Mucosa of stomach (tissue), 1 donor: Measurements from ENCODE around the gene PLGRKT.
"Not testable (repeated sequence)": the region's sequence is repeated elsewhere in the genome, so short reads cannot be mapped to it uniquely, and the experiment has no call there.

Experiments used
- H3K27me3 ChIP-seq: one replicate; pipeline ENCODE4 v1.7.0; 2013; ENCODE audit warnings: mild to moderate bottlenecking, low read length; ENCODE audit not compliant: control insufficient read depth, insufficient read depth
- H3K36me3 ChIP-seq: one replicate; pipeline ENCODE4 v1.7.0; 2013; ENCODE audit warnings: low read length; ENCODE audit not compliant: control insufficient read depth, insufficient read depth
- H3K4me1 ChIP-seq: one replicate; pipeline ENCODE4 v1.7.0; 2013; ENCODE audit warnings: mild to moderate bottlenecking, low read length; ENCODE audit not compliant: control insufficient read depth, insufficient read depth
- H3K4me3 ChIP-seq: one replicate; pipeline ENCODE4 v1.7.0; 2013; ENCODE audit warnings: low read length
- H3K9ac ChIP-seq: one replicate; pipeline ENCODE4 v1.7.0; 2013; ENCODE audit warnings: mild to moderate bottlenecking, low read length, moderate library complexity
- H3K9me3 ChIP-seq: one replicate; pipeline ENCODE4 v1.7.0; 2013; ENCODE audit warnings: mild to moderate bottlenecking, low read length, moderate library complexity; ENCODE audit not compliant: control insufficient read depth
- donor health status: Pancreatic carcinoma.

The PLGRKT gene

GRCh38 chr9:5437254-5438216 lies at the start of gene PLGRKT:
Gene PLGRKT, minus strand, starts transcription at chr9:5437925. Its CDS starts 5,948 bp downstream, at chr9:5431977.
- Histone ChIP-seq H3K4me1 (peaks cover 15% of the 10 kb centered on the region), H3K27me3 (no peaks in the 10 kb centered on the region), H3K9me3 (no peaks in the 10 kb centered on the region), H3K36me3 (no peaks in the 10 kb centered on the region), H3K9ac (peak within 1 kb of the TSS; percentile 87), H3K4me3 (peak within 1 kb of the TSS; percentile 58)

- H3K4me3 ChIP-seq = no peak overlapping the region
- H3K9ac ChIP-seq = no peak overlapping the region
- H3K36me3 ChIP-seq = no peaks in the 10 kb centered on the region
- H3K27me3 ChIP-seq = no peaks in the 10 kb centered on the region
- H3K9me3 ChIP-seq = no peaks in the 10 kb centered on the region
- peaks cover 6% of the 10 kb centered on the region for H3K4me1 ChIP-seq
Measured at GRCh38 chr9:5486988-5487387, 49.3 kb upstream of the PLGRKT start.

- H3K27me3 ChIP-seq = no peaks in the 10 kb centered on the region
- no peak overlapping the region for H3K9ac ChIP-seq
- H3K4me3 ChIP-seq = no peak overlapping the region
- H3K4me1 ChIP-seq = peaks cover 6% of the 10 kb centered on the region
- no peaks in the 10 kb centered on the region for H3K36me3 ChIP-seq
- H3K9me3 ChIP-seq = no peaks in the 10 kb centered on the region
Measured at GRCh38 chr9:5485378-5486085, 47.8 kb upstream of the PLGRKT start.

- no peaks in the 10 kb centered on the region for H3K9me3 ChIP-seq
- H3K9ac ChIP-seq = no peak overlapping the region
- H3K4me3 ChIP-seq = no peak overlapping the region
- H3K4me1 ChIP-seq = peaks cover 6% of the 10 kb centered on the region
- H3K27me3 ChIP-seq = no peaks in the 10 kb centered on the region
- H3K36me3 ChIP-seq = no peaks in the 10 kb centered on the region
Measured at GRCh38 chr9:5483306-5483705, 45.6 kb upstream of the PLGRKT start.

- no peaks in the 10 kb centered on the region for H3K9me3 ChIP-seq
Measured at GRCh38 chr9:5482194-5482593, 44.5 kb upstream of the PLGRKT start.

GRCh38 chr9:5481322-5482040 lies 43.8 kb upstream of the PLGRKT start:
- H3K4me1 ChIP-seq = peaks cover 6% of the 10 kb centered on the region
- no peaks in the 10 kb centered on the region for H3K27me3 ChIP-seq
- no peak overlapping the region for H3K9ac ChIP-seq
- H3K4me3 ChIP-seq = no peak overlapping the region
- H3K36me3 ChIP-seq = no peaks in the 10 kb centered on the region
- H3K9me3 ChIP-seq = no peaks in the 10 kb centered on the region

More at GRCh38 chr9:5482194-5482593, 44.5 kb upstream of the PLGRKT start:
- Histone ChIP-seq H3K27me3 (no peaks in the 10 kb centered on the region), H3K9ac (no peak overlapping the region), H3K36me3 (no peaks in the 10 kb centered on the region), H3K4me3 (no peak overlapping the region), H3K4me1 (peaks cover 6% of the 10 kb centered on the region)

- no peak overlapping the region for H3K4me3 ChIP-seq
Measured at GRCh38 chr9:5480919-5481318, 43.2 kb upstream of the PLGRKT start.

GRCh38 chr9:5479994-5480694 lies 42.4 kb upstream of the PLGRKT start:
- Histone ChIP-seq H3K4me3 (no peak overlapping the region), H3K4me1 (no peaks in the 10 kb centered on the region), H3K36me3 (no peaks in the 10 kb centered on the region), H3K9me3 (no peaks in the 10 kb centered on the region), H3K27me3 (no peaks in the 10 kb centered on the region), H3K9ac (no peak overlapping the region)

More at GRCh38 chr9:5480919-5481318, 43.2 kb upstream of the PLGRKT start:
- no peaks in the 10 kb centered on the region for H3K36me3 ChIP-seq
- H3K9ac ChIP-seq = no peak overlapping the region
- no peaks in the 10 kb centered on the region for H3K27me3 ChIP-seq
- no peaks in the 10 kb centered on the region for H3K9me3 ChIP-seq
- peaks cover 6% of the 10 kb centered on the region for H3K4me1 ChIP-seq

- Histone ChIP-seq H3K4me1 (no peaks in the 10 kb centered on the region), H3K4me3 (no peak overlapping the region), H3K27me3 (no peaks in the 10 kb centered on the region), H3K36me3 (no peaks in the 10 kb centered on the region), H3K9ac (no peak overlapping the region), H3K9me3 (no peaks in the 10 kb centered on the region)
Measured at GRCh38 chr9:5478206-5478605, 40.5 kb upstream of the PLGRKT start.

GRCh38 chr9:5475611-5476010 lies 37.9 kb upstream of the PLGRKT start:
- not testable (repeated sequence) for H3K9me3 ChIP-seq, H3K4me1 ChIP-seq, H3K4me3 ChIP-seq, H3K9ac ChIP-seq, H3K36me3 ChIP-seq, H3K27me3 ChIP-seq

GRCh38 chr9:5470816-5471215 lies 33.1 kb upstream of the PLGRKT start:
- Histone ChIP-seq H3K9ac (no peak overlapping the region), H3K4me1 (no peaks in the 10 kb centered on the region), H3K36me3 (no peaks in the 10 kb centered on the region), H3K9me3 (no peaks in the 10 kb centered on the region), H3K4me3 (no peak overlapping the region), H3K27me3 (no peaks in the 10 kb centered on the region)
